ENCODE data around the gene BIRC7. TPM values are rescaled to one million over a fixed set of nuclear protein-coding genes. Genes with fewer than 3 reads are reported as not detected.

The BIRC7 gene
- total RNA-seq, 1 donor from 2014 or later: not detected

GRCh38 chr20:63236116-63236837, 572 bp downstream of the BIRC7 start:
- peaks cover 22% of the 10 kb centered on the region for H3K27me3 Mint-ChIP-seq (ENCODE audit: unreplicated experiment)
- H3K9me3 Mint-ChIP-seq (ENCODE audit: unreplicated experiment): peaks cover 8% of the 10 kb centered on the region
- no peak for DNase-seq
- no peak overlapping the region for H3K27ac Mint-ChIP-seq (ENCODE audit: unreplicated experiment)
- H3K4me3 Mint-ChIP-seq (ENCODE audit: unreplicated experiment): no peak overlapping the region
- H3K36me3 Mint-ChIP-seq (ENCODE audit: unreplicated experiment): no peaks in the 10 kb centered on the region
- H3K4me1 Mint-ChIP-seq (ENCODE audit: low read depth, unreplicated experiment): no peaks in the 10 kb centered on the region
- no peak for TF ChIP-seq CTCF (IDR thresholded peaks at IDR 0.05; ENCODE audit: partially characterized antibody, unreplicated experiment)

GRCh38 chr20:63238031-63238430, 2.3 kb downstream of the BIRC7 start:
- DNase-seq: no peak
- Mint-ChIP-seq H3K36me3 (ENCODE audit: unreplicated experiment) (no peaks in the 10 kb centered on the region), H3K4me3 (ENCODE audit: unreplicated experiment) (no peak overlapping the region), H3K27ac (ENCODE audit: unreplicated experiment) (no peak overlapping the region), H3K4me1 (ENCODE audit: low read depth, unreplicated experiment) (peaks cover 4% of the 10 kb centered on the region), H3K9me3 (ENCODE audit: unreplicated experiment) (peaks cover 10% of the 10 kb centered on the region), H3K27me3 (ENCODE audit: unreplicated experiment) (peaks cover 23% of the 10 kb centered on the region)
- no peak for TF ChIP-seq CTCF (IDR thresholded peaks at IDR 0.05; ENCODE audit: partially characterized antibody, unreplicated experiment)

GRCh38 chr20:63238514-63239125, 2.9 kb downstream of the BIRC7 start:
- DNase-seq: peak; percentile 29
- H3K9me3 Mint-ChIP-seq (ENCODE audit: unreplicated experiment): peaks cover 10% of the 10 kb centered on the region
- H3K4me3 Mint-ChIP-seq (ENCODE audit: unreplicated experiment): no peak overlapping the region
- peaks cover 5% of the 10 kb centered on the region for H3K4me1 Mint-ChIP-seq (ENCODE audit: low read depth, unreplicated experiment)
- H3K27me3 Mint-ChIP-seq (ENCODE audit: unreplicated experiment): peaks cover 23% of the 10 kb centered on the region
- no peak for TF ChIP-seq CTCF (IDR thresholded peaks at IDR 0.05; ENCODE audit: partially characterized antibody, unreplicated experiment)
- no peaks in the 10 kb centered on the region for H3K36me3 Mint-ChIP-seq (ENCODE audit: unreplicated experiment)
- no peak overlapping the region for H3K27ac Mint-ChIP-seq (ENCODE audit: unreplicated experiment)

- H3K27ac Mint-ChIP-seq (ENCODE audit: unreplicated experiment): no peak overlapping the region
- H3K27me3 Mint-ChIP-seq (ENCODE audit: unreplicated experiment): peaks cover 23% of the 10 kb centered on the region
- TF ChIP-seq CTCF (IDR thresholded peaks at IDR 0.05; ENCODE audit: partially characterized antibody, unreplicated experiment): no peak
- H3K4me3 Mint-ChIP-seq (ENCODE audit: unreplicated experiment): no peak overlapping the region
- H3K36me3 Mint-ChIP-seq (ENCODE audit: unreplicated experiment): no peaks in the 10 kb centered on the region
- peaks cover 10% of the 10 kb centered on the region for H3K9me3 Mint-ChIP-seq (ENCODE audit: unreplicated experiment)
- peak; percentile 18 for DNase-seq
- H3K4me1 Mint-ChIP-seq (ENCODE audit: low read depth, unreplicated experiment): peaks cover 8% of the 10 kb centered on the region
These were observed 3.7 kb downstream of the BIRC7 start for GRCh38 chr20:63239431-63239830.

- H3K9me3 Mint-ChIP-seq (ENCODE audit: unreplicated experiment): peaks cover 10% of the 10 kb centered on the region
- H3K4me1 Mint-ChIP-seq (ENCODE audit: low read depth, unreplicated experiment): peaks cover 8% of the 10 kb centered on the region
- no peak for TF ChIP-seq CTCF (IDR thresholded peaks at IDR 0.05; ENCODE audit: partially characterized antibody, unreplicated experiment)
- no peaks in the 10 kb centered on the region for H3K36me3 Mint-ChIP-seq (ENCODE audit: unreplicated experiment)
- no peak overlapping the region for H3K27ac Mint-ChIP-seq (ENCODE audit: unreplicated experiment)
- peak; percentile 14 for DNase-seq
- H3K27me3 Mint-ChIP-seq (ENCODE audit: unreplicated experiment): peaks cover 23% of the 10 kb centered on the region
- no peak overlapping the region for H3K4me3 Mint-ChIP-seq (ENCODE audit: unreplicated experiment)
These were observed 4.3 kb downstream of the BIRC7 start for GRCh38 chr20:63240004-63240403.

Measured in glutamatergic neuron (in vitro differentiated cells).